PC-3 (cell line): ENCODE results near the gene L3MBTL2. TPM values are rescaled to one million over a fixed set of nuclear protein-coding genes. Genes with fewer than 3 reads are reported as not detected.

Experiments used
- ATAC-seq: fragments of 200-7000 bp; cut with Tn5 transposase; 2 replicates; pipeline ENCODE4 v1.9.1; 2020; ENCODE audit warnings: mild to moderate bottlenecking, moderate library complexity
- BruUV-seq: library from RNA; stranded (reverse); fragments of 400-500 nt; replicated peaks from 2 replicates; lab custom pipeline; 2021; lab: Mats Ljungman, UMichigan
- CTCF ChIA-PET: fragments of 300-600 bp; sonication (Branson Sonifier 250); formaldehyde crosslinking; loops from one replicate; lab custom pipeline; 2022; ENCODE audit warnings: antibody characterized with exemption; lab: Charles Lee
- POLR2A ChIA-PET: fragments of 300-600 bp; sonication (Branson Sonifier 250); formaldehyde crosslinking; loops from one replicate; lab custom pipeline; 2022; ENCODE audit warnings: antibody characterized with exemption; ENCODE audit not compliant: unreplicated experiment; lab: Charles Lee
- DNase-seq: peaks from one replicate; pipeline ENCODE4 v3.0.0-alpha.2; 2015
- H2AFZ ChIP-seq: fragments of 300-600 bp; sonication (generic); 2 replicates; pipeline ENCODE4 v1.6.0; 2016; ENCODE audit warnings: antibody characterized with exemption, low read length
- H3F3A ChIP-seq: fragments of 300-600 bp; sonication (generic); one replicate; pipeline ENCODE4 v1.6.0; 2017; ENCODE audit warnings: antibody characterized with exemption, low read length, control low read depth, mild to moderate bottlenecking; ENCODE audit not compliant: unreplicated experiment
- H3K27ac ChIP-seq: fragments of 300-600 bp; sonication (generic); 2 replicates; pipeline ENCODE4 v1.5.1; 2016; ENCODE audit warnings: mild to moderate bottlenecking, low read length
- H3K27me3 ChIP-seq: fragments of 300-600 bp; sonication (generic); 2 replicates; pipeline ENCODE4 v1.6.1; 2016; ENCODE audit warnings: low read length, mixed read lengths
- H3K36me3 ChIP-seq: fragments of 300-600 bp; sonication (generic); 2 replicates; pipeline ENCODE4 v1.6.1; 2016; ENCODE audit warnings: low read depth, mixed run types, low read length, mixed read lengths
- H3K4me1 ChIP-seq: fragments of 300-600 bp; sonication (generic); 2 replicates; pipeline ENCODE4 v1.5.1; 2016; ENCODE audit warnings: low read length; ENCODE audit not compliant: insufficient read depth
- H3K4me2 ChIP-seq: fragments of 300-600 bp; sonication (generic); 2 replicates; pipeline ENCODE4 v1.6.0; 2016; ENCODE audit warnings: low read length
- H3K4me3 ChIP-seq: fragments of 300-600 bp; sonication (generic); 2 replicates; pipeline ENCODE4 v1.5.1; 2016; ENCODE audit warnings: mild to moderate bottlenecking, low read length, mixed read lengths
- H3K79me2 ChIP-seq: fragments of 300-600 bp; sonication (generic); 2 replicates; pipeline ENCODE4 v1.6.1; 2017; ENCODE audit warnings: low read length, mixed read lengths
- H3K9ac ChIP-seq: fragments of 300-600 bp; sonication (generic); 2 replicates; pipeline ENCODE4 v1.6.0; 2016; ENCODE audit warnings: mild to moderate bottlenecking, low read length
- H3K9me2 ChIP-seq: fragments of 300-600 bp; sonication (generic); replicated peaks from 2 replicates; pipeline ENCODE4 v1.6.1; 2016; ENCODE audit warnings: mixed run types, low read length, mixed read lengths
- H3K9me3 ChIP-seq: fragments of 300-600 bp; sonication (generic); 2 replicates; pipeline ENCODE4 v1.6.1; 2016; ENCODE audit warnings: low read length, mixed read lengths
- H4K20me1 ChIP-seq: fragments of 300-600 bp; sonication (generic); 2 replicates; pipeline ENCODE4 v1.6.1; 2016; ENCODE audit warnings: low read length, mixed read lengths
- EZH2 ChIP-seq: fragments of 300-600 bp; sonication (generic); IDR thresholded peaks from one replicate; pipeline ENCODE4 v1.6.1; 2017; ENCODE audit warnings: antibody characterized with exemption, mild to moderate bottlenecking, low read length; ENCODE audit not compliant: unreplicated experiment
- EZH2phosphoT487 ChIP-seq: fragments of 300-600 bp; sonication (generic); IDR thresholded peaks from 2 replicates; pipeline ENCODE4 v1.6.1; 2018; ENCODE audit warnings: mild to moderate bottlenecking, antibody characterized with exemption, low read length, borderline replicate concordance
- intact Hi-C: fragments of 100-400 bp; cut with micrococcal nuclease; formaldehyde crosslinking; loops from 2 replicates; pipeline ENCODE4 v1.9.0; 2023
- total RNA-seq: library from RNA; depleted of rRNA; stranded (reverse); fragments of >200 nt; gene quantifications from 2 replicates; pipeline ENCODE4 v1.2.3, GENCODE V29; 2014
- TF ChIP-seq, protein P1 (sequence below): fragments of 300-600 bp; sonication (generic); conservative IDR thresholded peaks from 2 replicates; pipeline ENCODE4 v1.5.1; 2017; ENCODE audit warnings: antibody characterized with exemption, low read depth, mild to moderate bottlenecking, low read length

The L3MBTL2 gene
- total RNA-seq, 1 experiment from 2014 or later, result 22.7 TPM

DNA sequence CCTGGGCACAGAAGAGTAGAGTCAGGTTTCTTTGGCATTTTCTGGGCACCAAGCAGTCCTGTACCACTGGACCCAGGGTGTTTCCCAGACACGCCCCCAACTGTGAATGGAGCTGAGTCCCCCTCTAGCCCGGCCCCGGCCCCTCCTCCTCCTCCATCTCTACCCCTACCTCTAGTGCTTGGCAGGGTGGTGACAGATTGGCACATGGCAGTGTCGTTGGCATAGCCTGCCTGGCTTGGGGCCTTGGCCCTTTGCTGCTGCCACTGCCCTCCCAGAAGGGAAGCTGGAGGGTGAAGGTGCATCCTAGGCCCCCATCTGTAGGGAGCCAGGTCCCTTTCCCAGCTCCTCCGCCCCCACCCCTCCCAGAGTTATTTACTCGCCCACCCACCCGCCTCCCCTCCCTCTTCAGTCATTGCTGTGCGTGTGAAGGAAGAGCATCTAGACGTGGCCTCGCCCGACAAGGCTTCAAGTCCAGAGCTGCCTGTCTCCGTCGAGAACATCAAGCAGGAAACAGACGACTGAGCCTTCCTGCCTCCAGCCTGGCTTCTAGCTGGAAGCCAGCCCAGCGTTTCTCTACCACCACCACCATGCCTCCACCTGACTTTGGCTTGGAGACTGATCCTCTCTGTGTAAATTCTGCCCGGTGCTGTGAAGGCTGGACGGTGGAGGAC lies 24.8 kb downstream of the L3MBTL2 start:
- Histone ChIP-seq H3K4me2 (no peak overlapping the region), H3K36me3 (no peaks in the 10 kb centered on the region; the same call in 1 of the 2 replicates), H3K27ac (no peak overlapping the region), H2AFZ (no peak overlapping the region), H3K9me3 (no peaks in the 10 kb centered on the region), H3K4me1 (peaks cover 7% of the 10 kb centered on the region; the same call in 1 of the 2 replicates), H3K79me2 (no peaks in the 10 kb centered on the region), H3K9me2 (no peaks in the 10 kb centered on the region), H3K4me3 (no peak overlapping the region), H3K9ac (no peak overlapping the region), H3F3A (no peaks in the 10 kb centered on the region), H4K20me1 (no peaks in the 10 kb centered on the region), H3K27me3 (no peaks in the 10 kb centered on the region)
- DNase-seq (no peak), ATAC-seq (no peak)
- TF ChIP-seq EZH2phosphoT487 (no peak), EZH2 (no peak)
- ChIA-PET POLR2A (no interaction called here), CTCF (interaction anchor here (0.6 kb wide), 1 partner anchor 318 kb away, joined by 3 read pairs; no protein-coding TSS in a partner anchor)
- BruUV-seq, result no TSS peak
- intact Hi-C loops, result no loop called here

DNA sequence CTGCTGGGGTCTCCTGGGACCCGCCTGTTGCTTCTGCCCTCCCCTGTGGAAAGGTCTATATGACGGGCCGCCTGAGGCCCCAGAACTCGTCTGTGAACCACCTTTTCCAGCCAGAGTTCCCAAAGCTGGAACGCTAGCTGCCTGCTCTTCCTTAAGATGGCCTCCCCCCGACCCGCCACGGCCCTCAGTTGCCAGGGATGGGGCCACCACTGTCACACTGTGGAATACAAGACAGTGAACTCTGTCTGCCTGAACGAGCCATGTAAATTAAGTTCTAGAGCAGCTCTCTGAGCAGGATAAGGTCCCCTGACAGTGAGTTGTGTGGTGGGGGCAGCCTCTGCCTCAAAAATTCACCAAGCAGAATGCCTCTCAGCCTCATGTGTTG lies 25.3 kb downstream of the L3MBTL2 start:
- BruUV-seq, result no TSS peak
- Histone ChIP-seq H3K4me1 (peaks cover 7% of the 10 kb centered on the region; the same call in 1 of the 2 replicates), H3K4me2 (no peak overlapping the region), H3K27ac (no peak overlapping the region), H3K36me3 (no peaks in the 10 kb centered on the region; the same call in 1 of the 2 replicates), H2AFZ (no peak overlapping the region), H3F3A (no peaks in the 10 kb centered on the region), H3K79me2 (no peaks in the 10 kb centered on the region), H3K9ac (no peak overlapping the region), H3K9me2 (no peaks in the 10 kb centered on the region), H3K4me3 (no peak overlapping the region), H3K9me3 (no peaks in the 10 kb centered on the region), H3K27me3 (no peaks in the 10 kb centered on the region), H4K20me1 (no peaks in the 10 kb centered on the region)
- no peak for ATAC-seq
- intact Hi-C loops, result no loop called here
- ChIA-PET POLR2A (no interaction called here), CTCF (interaction anchor here (0.6 kb wide), 1 partner anchor 319 kb away, joined by 3 read pairs; no protein-coding TSS in a partner anchor)
- TF ChIP-seq, protein P1, sequence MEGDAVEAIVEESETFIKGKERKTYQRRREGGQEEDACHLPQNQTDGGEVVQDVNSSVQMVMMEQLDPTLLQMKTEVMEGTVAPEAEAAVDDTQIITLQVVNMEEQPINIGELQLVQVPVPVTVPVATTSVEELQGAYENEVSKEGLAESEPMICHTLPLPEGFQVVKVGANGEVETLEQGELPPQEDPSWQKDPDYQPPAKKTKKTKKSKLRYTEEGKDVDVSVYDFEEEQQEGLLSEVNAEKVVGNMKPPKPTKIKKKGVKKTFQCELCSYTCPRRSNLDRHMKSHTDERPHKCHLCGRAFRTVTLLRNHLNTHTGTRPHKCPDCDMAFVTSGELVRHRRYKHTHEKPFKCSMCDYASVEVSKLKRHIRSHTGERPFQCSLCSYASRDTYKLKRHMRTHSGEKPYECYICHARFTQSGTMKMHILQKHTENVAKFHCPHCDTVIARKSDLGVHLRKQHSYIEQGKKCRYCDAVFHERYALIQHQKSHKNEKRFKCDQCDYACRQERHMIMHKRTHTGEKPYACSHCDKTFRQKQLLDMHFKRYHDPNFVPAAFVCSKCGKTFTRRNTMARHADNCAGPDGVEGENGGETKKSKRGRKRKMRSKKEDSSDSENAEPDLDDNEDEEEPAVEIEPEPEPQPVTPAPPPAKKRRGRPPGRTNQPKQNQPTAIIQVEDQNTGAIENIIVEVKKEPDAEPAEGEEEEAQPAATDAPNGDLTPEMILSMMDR, result no peak
- TF ChIP-seq EZH2 (no peak), EZH2phosphoT487 (no peak)
- DNase-seq, result no peak

- H3K9me2 ChIP-seq, result no peaks in the 10 kb centered on the region
- H3K27ac ChIP-seq, result no peak overlapping the region
- CTCF ChIA-PET, result no interaction called here
- TF ChIP-seq EZH2phosphoT487, result no peak
- TF ChIP-seq, protein P1, result no peak
- no peak for TF ChIP-seq EZH2
- no peak overlapping the region for H3K4me2 ChIP-seq
- no peaks in the 10 kb centered on the region for H3K9me3 ChIP-seq
- no peaks in the 10 kb centered on the region; the same call in 1 of the 2 replicates for H3K36me3 ChIP-seq
- no peaks in the 10 kb centered on the region for H3K79me2 ChIP-seq
- no peaks in the 10 kb centered on the region for H3K27me3 ChIP-seq
- DNase-seq, result no peak
- intact Hi-C loops, result no loop called here
- POLR2A ChIA-PET, result no interaction called here
- H3F3A ChIP-seq, result no peaks in the 10 kb centered on the region
- H3K4me3 ChIP-seq, result no peak overlapping the region
- no peak overlapping the region for H3K9ac ChIP-seq
- H4K20me1 ChIP-seq, result no peaks in the 10 kb centered on the region
- ATAC-seq, result no peak
- H2AFZ ChIP-seq, result no peak overlapping the region
- peaks cover 7% of the 10 kb centered on the region; the same call in 1 of the 2 replicates for H3K4me1 ChIP-seq
- BruUV-seq, result no TSS peak
Observed at GRCh38 chr22:41231369-41231768, 26.3 kb downstream of the L3MBTL2 start.
